ENCODE results near the gene ENHO. TPM values are rescaled to one million over a fixed set of nuclear protein-coding genes. Genes with fewer than 3 reads are reported as not detected.
A peak's percentile ranks its signal among the peaks of the same experiment; 100 is the strongest.

Gene ENHO
- total RNA-seq, 2 experiments from 2014 or later = not detected

GRCh38 chr9:34501372-34501771 is 21.4 kb downstream of the ENHO start:
- no peaks in the 10 kb centered on the region for H3K9me3 Mint-ChIP-seq (ENCODE audit: insufficient read depth)
- ATAC-seq (no peak), DNase-seq (no peak)
- H3K36me3 Mint-ChIP-seq (ENCODE audit: low read depth) = no peaks in the 10 kb centered on the region
- H3K4me1 Mint-ChIP-seq (ENCODE audit: low read depth) = no peaks in the 10 kb centered on the region
- CTCF ChIA-PET = interaction anchor here (0.6 to 4.7 kb wide), 14 partner anchors 10 to 524 kb away, joined by 3 to 43 read pairs (median 4); partner anchors contain the start of genes DNAI1 and SIGMAR1
- H3K27me3 Mint-ChIP-seq (ENCODE audit: low read depth) = peaks cover 9% of the 10 kb centered on the region
- POLR2A ChIA-PET = no interaction called here
- no peak overlapping the region for H3K4me3 Mint-ChIP-seq
- H3K27ac Mint-ChIP-seq = no peak overlapping the region

- Mint-ChIP-seq H3K4me1 (ENCODE audit: low read depth) (no peaks in the 10 kb centered on the region), H3K36me3 (ENCODE audit: low read depth) (no peaks in the 10 kb centered on the region), H3K4me3 (no peak overlapping the region), H3K27me3 (ENCODE audit: low read depth) (peaks cover 9% of the 10 kb centered on the region), H3K9me3 (ENCODE audit: insufficient read depth) (no peaks in the 10 kb centered on the region), H3K27ac (no peak overlapping the region)
- ChIA-PET POLR2A (no interaction called here), CTCF (interaction anchor here (0.6 to 4.7 kb wide), 21 partner anchors 11 to 525 kb away, joined by 3 to 43 read pairs (median 4); partner anchors contain the start of genes DNAI1 and SIGMAR1)
- DNase-seq = peak; percentile 80
- ATAC-seq = peak; percentile 69
Measured at GRCh38 chr9:34500623-34501267, 22.0 kb downstream of the ENHO start.

- CTCF ChIA-PET = interaction anchor here (1.3 kb wide), 1 partner anchor 59 kb away, joined by 3 read pairs; no protein-coding TSS in a partner anchor
- Mint-ChIP-seq H3K9me3 (ENCODE audit: insufficient read depth) (no peaks in the 10 kb centered on the region), H3K36me3 (ENCODE audit: low read depth) (no peaks in the 10 kb centered on the region)
Measured at GRCh38 chr9:34499076-34499475, 23.7 kb downstream of the ENHO start.

GRCh38 chr9:34498553-34498952 is 24.2 kb downstream of the ENHO start:
- POLR2A ChIA-PET = no interaction called here
- no peaks in the 10 kb centered on the region for H3K4me1 Mint-ChIP-seq (ENCODE audit: low read depth)
- H3K4me3 Mint-ChIP-seq = no peak overlapping the region

More at GRCh38 chr9:34499076-34499475, 23.7 kb downstream of the ENHO start:
- POLR2A ChIA-PET = no interaction called here
- no peak overlapping the region for H3K4me3 Mint-ChIP-seq
- ATAC-seq (no peak), DNase-seq (no peak)
- no peak overlapping the region for H3K27ac Mint-ChIP-seq
- peaks cover 9% of the 10 kb centered on the region for H3K27me3 Mint-ChIP-seq (ENCODE audit: low read depth)
- H3K4me1 Mint-ChIP-seq (ENCODE audit: low read depth) = no peaks in the 10 kb centered on the region

GRCh38 chr9:34496149-34496712 is 26.6 kb downstream of the ENHO start:
- POLR2A ChIA-PET = no interaction called here
- CTCF ChIA-PET = interaction anchor here (1.0 to 1.4 kb wide), 2 partner anchors 10 to 92 kb away, joined by 3 read pairs; no protein-coding TSS in a partner anchor
- Mint-ChIP-seq H3K27ac (no peak overlapping the region), H3K9me3 (ENCODE audit: insufficient read depth) (no peaks in the 10 kb centered on the region), H3K27me3 (ENCODE audit: low read depth) (peaks cover 9% of the 10 kb centered on the region), H3K4me1 (ENCODE audit: low read depth) (no peaks in the 10 kb centered on the region), H3K4me3 (no peak overlapping the region), H3K36me3 (ENCODE audit: low read depth) (no peaks in the 10 kb centered on the region)
- DNase-seq (no peak), ATAC-seq (no peak)

More at GRCh38 chr9:34498553-34498952, 24.2 kb downstream of the ENHO start:
- peaks cover 9% of the 10 kb centered on the region for H3K27me3 Mint-ChIP-seq (ENCODE audit: low read depth)
- no peaks in the 10 kb centered on the region for H3K36me3 Mint-ChIP-seq (ENCODE audit: low read depth)
- no peak for ATAC-seq
- H3K9me3 Mint-ChIP-seq (ENCODE audit: insufficient read depth) = no peaks in the 10 kb centered on the region
- DNase-seq = no peak
- no peak overlapping the region for H3K27ac Mint-ChIP-seq
- CTCF ChIA-PET = interaction anchor here (1.3 kb wide), 1 partner anchor 59 kb away, joined by 3 read pairs; no protein-coding TSS in a partner anchor

- Mint-ChIP-seq H3K36me3 (ENCODE audit: low read depth) (no peaks in the 10 kb centered on the region), H3K9me3 (ENCODE audit: insufficient read depth) (no peaks in the 10 kb centered on the region), H3K27ac (no peak overlapping the region), H3K4me1 (ENCODE audit: low read depth) (no peaks in the 10 kb centered on the region), H3K4me3 (no peak overlapping the region), H3K27me3 (ENCODE audit: low read depth) (peaks cover 5% of the 10 kb centered on the region)
- CTCF ChIA-PET = interaction anchor here (1.2 to 1.4 kb wide), 2 partner anchors 17 to 50 kb away, joined by 3 to 4 read pairs; no protein-coding TSS in a partner anchor
- DNase-seq (peak; percentile 63), ATAC-seq (peak; percentile 67)
- POLR2A ChIA-PET = no interaction called here
Measured at GRCh38 chr9:34493972-34494535, 28.7 kb downstream of the ENHO start.

GRCh38 chr9:34492051-34492450 is 30.7 kb downstream of the ENHO start:
- Mint-ChIP-seq H3K27ac (no peak overlapping the region), H3K27me3 (ENCODE audit: low read depth) (peaks cover 10% of the 10 kb centered on the region), H3K4me1 (ENCODE audit: low read depth) (no peaks in the 10 kb centered on the region), H3K36me3 (ENCODE audit: low read depth) (no peaks in the 10 kb centered on the region), H3K9me3 (ENCODE audit: insufficient read depth) (no peaks in the 10 kb centered on the region), H3K4me3 (no peak overlapping the region)
- POLR2A ChIA-PET = no interaction called here
- DNase-seq (no peak), ATAC-seq (no peak)
- CTCF ChIA-PET = no interaction called here

- CTCF ChIA-PET = no interaction called here
- POLR2A ChIA-PET = no interaction called here
- Mint-ChIP-seq H3K4me1 (ENCODE audit: low read depth) (no peaks in the 10 kb centered on the region), H3K27ac (no peak overlapping the region), H3K9me3 (ENCODE audit: insufficient read depth) (no peaks in the 10 kb centered on the region), H3K4me3 (no peak overlapping the region), H3K36me3 (ENCODE audit: low read depth) (no peaks in the 10 kb centered on the region), H3K27me3 (ENCODE audit: low read depth) (peaks cover 11% of the 10 kb centered on the region)
- ATAC-seq (no peak), DNase-seq (no peak)
Measured at GRCh38 chr9:34491596-34491995, 31.2 kb downstream of the ENHO start.

- Mint-ChIP-seq H3K27me3 (ENCODE audit: low read depth) (peaks cover 12% of the 10 kb centered on the region), H3K36me3 (ENCODE audit: low read depth) (no peaks in the 10 kb centered on the region), H3K9me3 (ENCODE audit: insufficient read depth) (no peaks in the 10 kb centered on the region), H3K4me1 (ENCODE audit: low read depth) (no peaks in the 10 kb centered on the region), H3K4me3 (no peak overlapping the region), H3K27ac (no peak overlapping the region)
- ATAC-seq (no peak), DNase-seq (no peak)
- POLR2A ChIA-PET = no interaction called here
- CTCF ChIA-PET = interaction anchor here (1.3 to 1.6 kb wide), 2 partner anchors 51 to 86 kb away, joined by 3 to 7 read pairs; no protein-coding TSS in a partner anchor
Measured at GRCh38 chr9:34490760-34491159, 32.0 kb downstream of the ENHO start.

- Mint-ChIP-seq H3K27me3 (ENCODE audit: low read depth) (peaks cover 12% of the 10 kb centered on the region), H3K36me3 (ENCODE audit: low read depth) (no peaks in the 10 kb centered on the region), H3K9me3 (ENCODE audit: insufficient read depth) (no peaks in the 10 kb centered on the region), H3K4me1 (ENCODE audit: low read depth) (no peaks in the 10 kb centered on the region), H3K27ac (no peak overlapping the region), H3K4me3 (no peak overlapping the region)
- ChIA-PET POLR2A (no interaction called here), CTCF (interaction anchor here (0.8 to 1.6 kb wide), 3 partner anchors 51 to 113 kb away, joined by 3 to 7 read pairs (median 4); no protein-coding TSS in a partner anchor)
- ATAC-seq = no peak
- no peak for DNase-seq
Measured at GRCh38 chr9:34490360-34490759, 32.4 kb downstream of the ENHO start.

GRCh38 chr9:34486572-34486971 is 36.2 kb downstream of the ENHO start:
- Mint-ChIP-seq H3K9me3 (ENCODE audit: insufficient read depth) (no peaks in the 10 kb centered on the region), H3K36me3 (ENCODE audit: low read depth) (no peaks in the 10 kb centered on the region), H3K4me3 (no peak overlapping the region), H3K27ac (no peak overlapping the region), H3K4me1 (ENCODE audit: low read depth) (no peaks in the 10 kb centered on the region), H3K27me3 (ENCODE audit: low read depth) (peaks cover 12% of the 10 kb centered on the region)
- CTCF ChIA-PET = no interaction called here
- no peak for DNase-seq
- POLR2A ChIA-PET = no interaction called here
- no peak for ATAC-seq

GRCh38 chr9:34485822-34486221 is 37.0 kb downstream of the ENHO start:
- Mint-ChIP-seq H3K4me3 (no peak overlapping the region), H3K27me3 (ENCODE audit: low read depth) (peaks cover 12% of the 10 kb centered on the region), H3K4me1 (ENCODE audit: low read depth) (no peaks in the 10 kb centered on the region), H3K27ac (no peak overlapping the region), H3K36me3 (ENCODE audit: low read depth) (no peaks in the 10 kb centered on the region), H3K9me3 (ENCODE audit: insufficient read depth) (no peaks in the 10 kb centered on the region)
- CTCF ChIA-PET = interaction anchor here (1.2 kb wide), 1 partner anchor 9 kb away, joined by 3 read pairs; no protein-coding TSS in a partner anchor
- DNase-seq = no peak
- ATAC-seq = no peak
- POLR2A ChIA-PET = no interaction called here
